ENCODE results near the gene CDH4. TPM values are rescaled to one million over a fixed set of nuclear protein-coding genes. Genes with fewer than 3 reads are reported as not detected.

Gene CDH4
- total RNA-seq, 1 donor from 2014 or later, result 2.9 TPM

DNA sequence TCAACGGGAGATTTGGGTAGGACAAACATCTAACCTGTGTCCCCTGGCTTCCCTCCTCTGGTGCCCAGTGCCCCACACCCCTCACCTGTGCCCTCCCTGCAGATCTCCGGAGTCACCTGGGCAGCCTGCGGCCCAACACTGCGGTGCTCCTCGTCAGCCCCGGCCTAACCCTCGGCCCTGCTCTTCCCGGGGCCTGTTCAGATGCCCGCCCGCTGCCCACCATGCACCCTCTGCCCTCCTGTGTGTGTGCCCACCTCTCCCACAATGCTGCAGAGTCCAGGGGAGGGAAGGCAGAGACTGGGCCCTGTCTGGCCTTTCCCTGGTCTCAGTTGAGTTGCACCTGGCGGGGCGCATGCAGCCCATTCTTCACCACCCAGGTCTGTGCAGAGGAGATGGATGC, 349.3 kb downstream of the CDH4 start:
- Histone ChIP-seq H3K27me3 (no peaks in the 10 kb centered on the region), H3K4me2 (no peak overlapping the region), H2AFZ (replicated peaks) (no peak overlapping the region), H3K9me3 (ENCODE audit: low read depth) (no peaks in the 10 kb centered on the region), H3K27ac (no peak overlapping the region), H4K20me1 (ENCODE audit: low read depth) (no peaks in the 10 kb centered on the region), H3K9ac (no peak overlapping the region), H3K36me3 (no peaks in the 10 kb centered on the region), H3K79me2 (ENCODE audit: low read depth) (no peaks in the 10 kb centered on the region), H3K4me3 (no peak overlapping the region), H3K4me1 (peaks cover 4% of the 10 kb centered on the region), H3F3A (ENCODE audit: low read depth) (no peaks in the 10 kb centered on the region)
- Mint-ChIP-seq H3K4me3 (no peak overlapping the region), H3K27ac (no peak overlapping the region), H3K9me3 (peaks cover 26% of the 10 kb centered on the region), H3K36me3 (peaks cover 5% of the 10 kb centered on the region), H3K4me1 (peaks cover 17% of the 10 kb centered on the region), H3K27me3 (ENCODE audit: insufficient read depth, low read depth) (peaks cover 9% of the 10 kb centered on the region)
- no peak for DNase-seq (ENCODE audit: low spot score)
- TF ChIP-seq CTCF (IDR thresholded peaks at IDR 0.05) (no peak), EZH2 (IDR thresholded peaks at IDR 0.05) (no peak), EZH2phosphoT487 (IDR thresholded peaks at IDR 0.05) (no peak)

DNA sequence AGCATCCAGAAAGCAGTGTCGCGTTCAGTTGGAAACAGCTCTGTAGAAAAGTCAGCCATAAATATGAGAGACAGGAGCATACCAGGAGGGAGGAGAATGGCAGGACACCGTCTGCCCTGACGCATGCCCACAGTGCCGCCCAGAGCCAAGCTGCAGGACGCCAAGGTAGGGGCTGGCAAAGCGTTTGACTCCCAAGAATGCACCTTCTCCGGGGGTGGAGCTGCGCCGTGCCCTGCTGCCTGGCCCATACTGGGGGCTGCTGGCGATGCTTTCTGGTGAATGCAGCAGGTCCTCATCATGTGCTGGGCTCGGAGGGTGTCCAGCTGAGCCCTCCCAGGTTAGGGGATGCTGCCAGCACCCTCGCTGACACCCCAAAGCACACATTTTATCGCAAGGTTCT, 349.8 kb downstream of the CDH4 start:
- Mint-ChIP-seq H3K27ac (no peak overlapping the region), H3K9me3 (peaks cover 21% of the 10 kb centered on the region), H3K4me3 (no peak overlapping the region), H3K27me3 (ENCODE audit: insufficient read depth, low read depth) (peaks cover 6% of the 10 kb centered on the region), H3K36me3 (peaks cover 5% of the 10 kb centered on the region), H3K4me1 (peaks cover 17% of the 10 kb centered on the region)
- no peak overlapping the region for H3K9ac ChIP-seq
- no peaks in the 10 kb centered on the region for H4K20me1 ChIP-seq (ENCODE audit: low read depth)
- H3K9me3 ChIP-seq (ENCODE audit: low read depth), result no peaks in the 10 kb centered on the region
- no peak overlapping the region for H3K27ac ChIP-seq
- H3K36me3 ChIP-seq, result no peaks in the 10 kb centered on the region
- no peaks in the 10 kb centered on the region for H3K27me3 ChIP-seq
- H3K4me3 ChIP-seq, result no peak overlapping the region
- H3K4me2 ChIP-seq, result no peak overlapping the region
- DNase-seq (ENCODE audit: low spot score), result no peak
- H3K79me2 ChIP-seq (ENCODE audit: low read depth), result no peaks in the 10 kb centered on the region
- TF ChIP-seq EZH2phosphoT487 (IDR thresholded peaks at IDR 0.05) (no peak), EZH2 (IDR thresholded peaks at IDR 0.05) (no peak), CTCF (IDR thresholded peaks at IDR 0.05) (no peak)
- H2AFZ ChIP-seq (replicated peaks), result no peak overlapping the region
- peaks cover 4% of the 10 kb centered on the region for H3K4me1 ChIP-seq
- no peaks in the 10 kb centered on the region for H3F3A ChIP-seq (ENCODE audit: low read depth)

GRCh38 chr20:61603715-61604114, 351.7 kb downstream of the CDH4 start:
- TF ChIP-seq CTCF (IDR thresholded peaks at IDR 0.05) (no peak), EZH2phosphoT487 (IDR thresholded peaks at IDR 0.05) (no peak), EZH2 (IDR thresholded peaks at IDR 0.05) (no peak)
- DNase-seq (ENCODE audit: low spot score), result no peak

More at GRCh38 chr20:61603715-61604114, 351.7 kb downstream of the CDH4 start:
- H3K27me3 ChIP-seq, result no peaks in the 10 kb centered on the region
- peaks cover 5% of the 10 kb centered on the region for H3K36me3 Mint-ChIP-seq
- no peak overlapping the region for H3K4me3 ChIP-seq
- no peak overlapping the region for H3K4me2 ChIP-seq
- H3F3A ChIP-seq (ENCODE audit: low read depth), result no peaks in the 10 kb centered on the region
- H3K9ac ChIP-seq, result no peak overlapping the region
- no peaks in the 10 kb centered on the region for H3K79me2 ChIP-seq (ENCODE audit: low read depth)
- H3K27ac ChIP-seq, result no peak overlapping the region
- peaks cover 17% of the 10 kb centered on the region for H3K4me1 Mint-ChIP-seq
- no peak overlapping the region for H3K27ac Mint-ChIP-seq
- peaks cover 11% of the 10 kb centered on the region for H3K27me3 Mint-ChIP-seq (ENCODE audit: insufficient read depth, low read depth)
- no peak overlapping the region for H2AFZ ChIP-seq (replicated peaks)
- H3K4me3 Mint-ChIP-seq, result no peak overlapping the region
- peaks cover 4% of the 10 kb centered on the region for H3K4me1 ChIP-seq
- H3K9me3 ChIP-seq (ENCODE audit: low read depth), result no peaks in the 10 kb centered on the region
- H3K36me3 ChIP-seq, result no peaks in the 10 kb centered on the region
- peaks cover 4% of the 10 kb centered on the region for H4K20me1 ChIP-seq (ENCODE audit: low read depth)
- H3K9me3 Mint-ChIP-seq, result peaks cover 17% of the 10 kb centered on the region

All from neural progenitor cell (in vitro differentiated cells).